K562 (cell line): ENCODE measurements around the gene LIN7A.

Experiments used
- KAT7 ChIP-seq: sonication (generic); formaldehyde crosslinking; IDR thresholded peaks from 2 replicates; pipeline ENCODE4 v1.8.0; 2022; ENCODE audit warnings: missing genetic modification reagents, mild to moderate bottlenecking, borderline replicate concordance
- MYBL2 ChIP-seq, 2 experiments: fragments of 450-650 bp in 1 of 2; sonication (generic) in 1 of 2; formaldehyde crosslinking in 1 of 2; IDR thresholded peaks; 2 replicates each; pipeline versions ENCODE4 v1.6.1 to v1.8.1; 2017 to 2022; ENCODE audit warnings: borderline replicate concordance in 1 of 2, inconsistent platforms in 1 of 2, low read depth in 1 of 2, mild to moderate bottlenecking in 1 of 2, missing genetic modification reagents in 1 of 2, moderate library complexity in 1 of 2
- MYC ChIP-seq, 2 experiments: fragments of 250-450 bp in 1 of 2; sonication (Bioruptor Pico) in 1 of 2; IDR thresholded peaks; 2 replicates each; pipeline versions ENCODE4 v1.5.1 to v1.6.1; 2012 to 2021; ENCODE audit warnings: low read depth in 2 of 2, borderline replicate concordance in 1 of 2, improper control_type of control experiment in 1 of 2, low read length in 1 of 2, mild to moderate bottlenecking in 1 of 2, moderate library complexity in 1 of 2
- NUFIP1 ChIP-seq: fragments of 450-650 bp; IDR thresholded peaks from 2 replicates; pipeline ENCODE4 v1.6.1; 2018; ENCODE audit not compliant: partially characterized antibody
- SREBF1 ChIP-seq: fragments of 150-350 bp; IDR thresholded peaks from 2 replicates; pipeline ENCODE4 v1.6.1; 2014; ENCODE audit warnings: antibody characterized with exemption, low read depth, low read length, borderline replicate concordance
- ZNF3 ChIP-seq: fragments of 250-450 bp; sonication (Bioruptor Pico); IDR thresholded peaks from 2 replicates; pipeline ENCODE4 v1.5.0; 2021; ENCODE audit warnings: mild to moderate bottlenecking, moderate library complexity
- ZNF785 ChIP-seq: fragments of 250-450 bp; sonication (Bioruptor Pico); IDR thresholded peaks from 2 replicates; pipeline ENCODE4 v1.4.0; 2020; ENCODE audit warnings: mild to moderate bottlenecking
- TF ChIP-seq, protein P1 (sequence below): sonication (generic); formaldehyde crosslinking; IDR thresholded peaks from 2 replicates; pipeline ENCODE4 v1.8.0; 2022; ENCODE audit warnings: missing genetic modification reagents, mild to moderate bottlenecking, borderline replicate concordance
- TF ChIP-seq, protein P2 (sequence below), 3 experiments: IDR thresholded peaks in 2 of 3; conservative IDR thresholded peaks in 1 of 3; 2 replicates each; pipeline ENCODE4 v1.5.1; 2011 to 2012; ENCODE audit warnings: low read length in 3 of 3, mild to moderate bottlenecking in 3 of 3, control low read depth in 2 of 3, improper control_type of control experiment in 1 of 3, inconsistent platforms in 1 of 3, low read depth in 1 of 3, mixed read lengths in 1 of 3, moderate library complexity in 1 of 3; ENCODE audit not compliant: insufficient read depth in 2 of 3
- TF ChIP-seq, protein P3 (sequence below), 2 experiments: IDR thresholded peaks; 2 replicates each; pipeline ENCODE4 v1.6.1; 2012; ENCODE audit warnings: improper control_type of control experiment in 2 of 2, low read depth in 2 of 2, low read length in 2 of 2, borderline replicate concordance in 1 of 2

DNA sequence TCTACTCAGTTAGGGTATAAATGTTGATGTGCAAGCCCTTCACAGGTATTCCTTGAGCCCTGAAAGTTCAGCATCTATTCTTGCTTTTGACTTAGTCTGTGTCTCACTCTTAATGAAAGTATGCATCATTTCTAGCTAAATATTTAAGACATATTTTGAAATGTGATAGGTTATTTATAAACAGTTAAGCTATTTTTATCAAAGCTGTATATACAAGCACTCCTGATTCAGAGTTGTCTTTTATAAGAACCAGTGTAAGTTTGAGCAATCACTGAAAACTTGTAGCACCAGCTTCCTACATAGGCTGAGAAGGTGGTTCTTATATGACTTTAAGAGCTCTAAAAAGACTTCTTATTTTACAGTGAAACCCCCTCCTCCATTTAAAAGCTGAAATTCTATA, 122.4 kb downstream of the LIN7A start:
- no peak for TF ChIP-seq ZNF3
- TF ChIP-seq NUFIP1 = no peak
- TF ChIP-seq ZNF785 (CRISPR knock-in tag) = no peak
- TF ChIP-seq, protein P1, sequence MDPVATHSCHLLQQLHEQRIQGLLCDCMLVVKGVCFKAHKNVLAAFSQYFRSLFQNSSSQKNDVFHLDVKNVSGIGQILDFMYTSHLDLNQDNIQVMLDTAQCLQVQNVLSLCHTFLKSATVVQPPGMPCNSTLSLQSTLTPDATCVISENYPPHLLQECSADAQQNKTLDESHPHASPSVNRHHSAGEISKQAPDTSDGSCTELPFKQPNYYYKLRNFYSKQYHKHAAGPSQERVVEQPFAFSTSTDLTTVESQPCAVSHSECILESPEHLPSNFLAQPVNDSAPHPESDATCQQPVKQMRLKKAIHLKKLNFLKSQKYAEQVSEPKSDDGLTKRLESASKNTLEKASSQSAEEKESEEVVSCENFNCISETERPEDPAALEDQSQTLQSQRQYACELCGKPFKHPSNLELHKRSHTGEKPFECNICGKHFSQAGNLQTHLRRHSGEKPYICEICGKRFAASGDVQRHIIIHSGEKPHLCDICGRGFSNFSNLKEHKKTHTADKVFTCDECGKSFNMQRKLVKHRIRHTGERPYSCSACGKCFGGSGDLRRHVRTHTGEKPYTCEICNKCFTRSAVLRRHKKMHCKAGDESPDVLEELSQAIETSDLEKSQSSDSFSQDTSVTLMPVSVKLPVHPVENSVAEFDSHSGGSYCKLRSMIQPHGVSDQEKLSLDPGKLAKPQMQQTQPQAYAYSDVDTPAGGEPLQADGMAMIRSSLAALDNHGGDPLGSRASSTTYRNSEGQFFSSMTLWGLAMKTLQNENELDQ (CRISPR knock-in tag) = no peak
- TF ChIP-seq SREBF1 = no peak
- TF ChIP-seq, protein P2, sequence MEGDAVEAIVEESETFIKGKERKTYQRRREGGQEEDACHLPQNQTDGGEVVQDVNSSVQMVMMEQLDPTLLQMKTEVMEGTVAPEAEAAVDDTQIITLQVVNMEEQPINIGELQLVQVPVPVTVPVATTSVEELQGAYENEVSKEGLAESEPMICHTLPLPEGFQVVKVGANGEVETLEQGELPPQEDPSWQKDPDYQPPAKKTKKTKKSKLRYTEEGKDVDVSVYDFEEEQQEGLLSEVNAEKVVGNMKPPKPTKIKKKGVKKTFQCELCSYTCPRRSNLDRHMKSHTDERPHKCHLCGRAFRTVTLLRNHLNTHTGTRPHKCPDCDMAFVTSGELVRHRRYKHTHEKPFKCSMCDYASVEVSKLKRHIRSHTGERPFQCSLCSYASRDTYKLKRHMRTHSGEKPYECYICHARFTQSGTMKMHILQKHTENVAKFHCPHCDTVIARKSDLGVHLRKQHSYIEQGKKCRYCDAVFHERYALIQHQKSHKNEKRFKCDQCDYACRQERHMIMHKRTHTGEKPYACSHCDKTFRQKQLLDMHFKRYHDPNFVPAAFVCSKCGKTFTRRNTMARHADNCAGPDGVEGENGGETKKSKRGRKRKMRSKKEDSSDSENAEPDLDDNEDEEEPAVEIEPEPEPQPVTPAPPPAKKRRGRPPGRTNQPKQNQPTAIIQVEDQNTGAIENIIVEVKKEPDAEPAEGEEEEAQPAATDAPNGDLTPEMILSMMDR (IDR thresholded peaks at IDR 0.05 in 2 of 3, conservative IDR thresholded peaks at IDR 0.05 in 1 of 3; ENCODE audit: insufficient read depth in 2 of 3, low read depth in 1 of 3, low read length in 3 of 3) = no peak
- no peak for TF ChIP-seq KAT7 (CRISPR knock-in tag)
- TF ChIP-seq MYBL2 (IDR thresholded peaks at IDR 0.05; ENCODE audit: low read depth) = no peak
- TF ChIP-seq MYBL2 (CRISPR knock-in tag; IDR thresholded peaks at IDR 0.05; ENCODE audit: borderline replicate concordance) = no peak
- no peak for TF ChIP-seq MYC (IDR thresholded peaks at IDR 0.05; ENCODE audit: low read depth, low read length)
- no peak for TF ChIP-seq MYC (CRISPR knock-in tag; IDR thresholded peaks at IDR 0.05; ENCODE audit: borderline replicate concordance, low read depth)
- TF ChIP-seq, protein P3, sequence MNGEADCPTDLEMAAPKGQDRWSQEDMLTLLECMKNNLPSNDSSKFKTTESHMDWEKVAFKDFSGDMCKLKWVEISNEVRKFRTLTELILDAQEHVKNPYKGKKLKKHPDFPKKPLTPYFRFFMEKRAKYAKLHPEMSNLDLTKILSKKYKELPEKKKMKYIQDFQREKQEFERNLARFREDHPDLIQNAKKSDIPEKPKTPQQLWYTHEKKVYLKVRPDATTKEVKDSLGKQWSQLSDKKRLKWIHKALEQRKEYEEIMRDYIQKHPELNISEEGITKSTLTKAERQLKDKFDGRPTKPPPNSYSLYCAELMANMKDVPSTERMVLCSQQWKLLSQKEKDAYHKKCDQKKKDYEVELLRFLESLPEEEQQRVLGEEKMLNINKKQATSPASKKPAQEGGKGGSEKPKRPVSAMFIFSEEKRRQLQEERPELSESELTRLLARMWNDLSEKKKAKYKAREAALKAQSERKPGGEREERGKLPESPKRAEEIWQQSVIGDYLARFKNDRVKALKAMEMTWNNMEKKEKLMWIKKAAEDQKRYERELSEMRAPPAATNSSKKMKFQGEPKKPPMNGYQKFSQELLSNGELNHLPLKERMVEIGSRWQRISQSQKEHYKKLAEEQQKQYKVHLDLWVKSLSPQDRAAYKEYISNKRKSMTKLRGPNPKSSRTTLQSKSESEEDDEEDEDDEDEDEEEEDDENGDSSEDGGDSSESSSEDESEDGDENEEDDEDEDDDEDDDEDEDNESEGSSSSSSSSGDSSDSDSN (IDR thresholded peaks at IDR 0.05; ENCODE audit: borderline replicate concordance in 1 of 2, low read depth in 2 of 2, low read length in 2 of 2) = no peak
